ENCODE measurements around the gene ZNF462.
"Not testable (repeated sequence)": the region's sequence is repeated elsewhere in the genome, so short reads cannot be mapped to it uniquely, and the experiment has no call there.

ZNF462 gene

GRCh38 chr9:106846307-106846706 lies 16.7 kb upstream of the ZNF462 start:
- Histone ChIP-seq H2AFZ (ENCODE audit: low read depth, low read length) (no peak overlapping the region), H3K4me3 (ENCODE audit: low read length) (no peak overlapping the region), H3K27me3 (ENCODE audit: insufficient read depth, low read length) (no peaks in the 10 kb centered on the region), H3K36me3 (ENCODE audit: insufficient read depth, low read length) (no peaks in the 10 kb centered on the region), H3K4me1 (ENCODE audit: insufficient read depth, low read length) (no peaks in the 10 kb centered on the region), H3K9me3 (ENCODE audit: low read length) (no peaks in the 10 kb centered on the region)

DNA sequence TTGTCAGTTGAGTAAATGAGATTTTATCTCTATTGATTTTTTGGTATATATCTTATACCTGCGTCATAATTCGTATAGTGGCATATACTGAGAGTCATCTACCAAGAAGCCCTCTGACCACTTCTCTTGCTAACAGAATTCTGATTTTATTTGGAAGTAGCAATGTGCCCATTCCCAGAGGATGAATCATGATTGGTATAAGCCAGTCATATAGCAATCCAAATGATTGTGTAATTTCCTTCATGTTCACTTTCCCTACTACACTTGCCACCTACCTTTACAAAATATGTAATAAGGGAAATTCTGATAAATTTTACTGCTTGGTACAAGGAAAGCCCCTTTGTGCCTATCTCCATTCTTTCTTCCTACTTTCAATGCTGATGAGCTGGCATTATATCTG lies 16.1 kb upstream of the ZNF462 start:
- Histone ChIP-seq H2AFZ (ENCODE audit: low read depth, low read length) (no peak overlapping the region), H3K9me3 (ENCODE audit: low read length) (no peaks in the 10 kb centered on the region), H3K4me3 (ENCODE audit: low read length) (no peak overlapping the region), H3K27me3 (ENCODE audit: insufficient read depth, low read length) (no peaks in the 10 kb centered on the region), H3K36me3 (ENCODE audit: insufficient read depth, low read length) (no peaks in the 10 kb centered on the region), H3K4me1 (ENCODE audit: insufficient read depth, low read length) (no peaks in the 10 kb centered on the region)

GRCh38 chr9:106851640-106852039 lies 11.3 kb upstream of the ZNF462 start:
- not testable (repeated sequence) for H3K36me3 ChIP-seq (ENCODE audit: insufficient read depth, low read length); H3K9me3 ChIP-seq (ENCODE audit: low read length); H3K4me3 ChIP-seq (ENCODE audit: low read length); H3K4me1 ChIP-seq (ENCODE audit: insufficient read depth, low read length); H2AFZ ChIP-seq (ENCODE audit: low read depth, low read length); H3K27me3 ChIP-seq (ENCODE audit: insufficient read depth, low read length)

- H3K36me3 ChIP-seq (ENCODE audit: insufficient read depth, low read length) = no peaks in the 10 kb centered on the region
- peaks cover 3% of the 10 kb centered on the region for H3K9me3 ChIP-seq (ENCODE audit: low read length)
- H3K27me3 ChIP-seq (ENCODE audit: insufficient read depth, low read length) = no peaks in the 10 kb centered on the region
- H3K4me1 ChIP-seq (ENCODE audit: insufficient read depth, low read length) = peaks cover 2% of the 10 kb centered on the region
- no peak overlapping the region for H3K4me3 ChIP-seq (ENCODE audit: low read length)
- no peak overlapping the region for H2AFZ ChIP-seq (ENCODE audit: low read depth, low read length)
These were observed 5.0 kb upstream of the ZNF462 start for GRCh38 chr9:106857811-106858470.

DNA sequence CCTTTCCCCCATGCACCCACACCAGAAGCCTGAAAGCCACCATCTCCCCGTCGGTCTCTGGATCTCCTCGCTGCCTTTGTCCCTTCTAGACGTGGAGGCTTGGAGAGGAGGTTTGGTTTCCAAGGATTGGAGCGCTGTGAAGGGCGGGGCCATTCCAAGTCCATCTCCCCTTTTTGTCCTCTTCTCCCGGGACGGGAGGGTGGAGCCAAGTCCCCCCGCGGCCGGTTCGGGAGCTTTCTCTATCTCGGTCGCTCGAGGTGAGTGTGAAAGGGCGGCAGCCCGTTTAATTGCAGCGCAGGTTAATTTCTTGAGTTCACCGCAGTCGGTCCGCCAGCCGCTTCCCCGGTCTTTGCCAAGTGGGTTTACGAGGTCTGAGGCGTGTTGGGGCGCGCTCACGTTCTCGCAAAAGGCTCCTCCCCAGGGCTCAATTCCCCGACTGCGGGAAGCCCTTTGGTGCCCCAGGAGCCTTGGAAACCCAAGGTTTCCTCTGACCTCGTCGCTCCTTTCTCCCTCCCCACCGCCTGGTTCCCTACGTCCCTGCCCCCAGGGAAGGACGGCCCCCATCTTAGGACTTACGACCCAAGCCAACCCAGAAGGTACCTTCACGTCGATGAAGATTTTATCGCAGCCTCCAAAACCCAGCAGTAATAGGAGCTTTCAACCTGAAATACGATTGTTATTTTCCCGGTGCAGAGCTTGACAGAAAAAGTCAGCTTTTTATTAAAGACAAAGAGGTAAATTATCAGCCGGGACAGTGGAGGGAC lies 2.8 kb upstream of the ZNF462 start:
- no peaks in the 10 kb centered on the region for H3K27me3 ChIP-seq (ENCODE audit: insufficient read depth, low read length)
- H2AFZ ChIP-seq (ENCODE audit: low read depth, low read length) = no peak overlapping the region
- peaks cover 3% of the 10 kb centered on the region for H3K9me3 ChIP-seq (ENCODE audit: low read length)
- H3K4me1 ChIP-seq (ENCODE audit: insufficient read depth, low read length) = peaks cover 8% of the 10 kb centered on the region
- peak overlapping the region; percentile 96 for H3K4me3 ChIP-seq (ENCODE audit: low read length)
- H3K36me3 ChIP-seq (ENCODE audit: insufficient read depth, low read length) = no peaks in the 10 kb centered on the region

DNA sequence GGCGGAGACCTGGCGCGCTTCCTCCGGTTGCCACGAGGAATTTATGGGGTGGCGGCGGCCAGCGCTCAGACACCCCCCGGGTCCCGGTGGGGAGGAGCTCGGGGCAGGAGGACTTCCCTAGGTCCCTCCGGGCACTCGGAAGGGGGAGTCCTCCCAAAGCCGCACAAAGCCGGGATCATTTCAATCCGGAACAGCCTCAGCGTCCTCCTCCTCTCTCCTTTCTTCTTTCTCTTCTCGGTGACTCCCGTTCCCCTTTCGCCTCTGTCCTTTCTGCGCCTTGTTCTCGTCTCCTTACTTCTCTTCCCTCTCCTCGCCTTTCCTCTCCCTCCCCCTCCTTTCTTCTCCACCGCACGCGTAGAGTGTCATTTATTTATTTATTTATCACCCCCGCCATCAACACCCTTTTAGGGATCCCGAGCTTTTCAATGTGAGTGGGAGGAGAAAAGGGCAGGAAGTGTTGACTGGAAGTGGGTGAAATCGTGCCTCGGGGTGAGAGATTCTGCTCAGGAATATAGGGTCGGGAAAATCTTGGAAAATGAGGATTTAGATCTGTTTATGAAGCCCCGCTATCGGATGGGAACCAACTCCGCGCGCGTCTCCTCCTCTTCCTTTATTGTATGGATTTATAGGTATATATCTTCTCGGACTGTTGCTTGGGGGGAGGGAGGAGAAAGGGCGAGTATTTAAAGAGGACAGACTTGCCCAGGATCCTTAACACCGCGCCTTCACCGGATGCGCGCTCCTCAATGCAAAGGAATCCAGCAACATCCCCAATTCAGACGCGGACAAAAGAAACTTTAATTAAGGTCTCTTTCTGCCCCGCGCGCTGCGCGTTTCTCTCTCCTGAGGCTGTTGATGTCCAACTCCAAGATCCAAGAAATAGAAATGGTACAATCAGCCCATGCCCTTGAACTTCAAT lies 2.0 kb upstream of the ZNF462 start:
- Histone ChIP-seq H2AFZ (ENCODE audit: low read depth, low read length) (peak overlapping the region; percentile 59), H3K4me1 (ENCODE audit: insufficient read depth, low read length) (peaks cover 16% of the 10 kb centered on the region), H3K36me3 (ENCODE audit: insufficient read depth, low read length) (no peaks in the 10 kb centered on the region), H3K27me3 (ENCODE audit: insufficient read depth, low read length) (no peaks in the 10 kb centered on the region), H3K9me3 (ENCODE audit: low read length) (peaks cover 3% of the 10 kb centered on the region), H3K4me3 (ENCODE audit: low read length) (peak overlapping the region; percentile 96)

DNA sequence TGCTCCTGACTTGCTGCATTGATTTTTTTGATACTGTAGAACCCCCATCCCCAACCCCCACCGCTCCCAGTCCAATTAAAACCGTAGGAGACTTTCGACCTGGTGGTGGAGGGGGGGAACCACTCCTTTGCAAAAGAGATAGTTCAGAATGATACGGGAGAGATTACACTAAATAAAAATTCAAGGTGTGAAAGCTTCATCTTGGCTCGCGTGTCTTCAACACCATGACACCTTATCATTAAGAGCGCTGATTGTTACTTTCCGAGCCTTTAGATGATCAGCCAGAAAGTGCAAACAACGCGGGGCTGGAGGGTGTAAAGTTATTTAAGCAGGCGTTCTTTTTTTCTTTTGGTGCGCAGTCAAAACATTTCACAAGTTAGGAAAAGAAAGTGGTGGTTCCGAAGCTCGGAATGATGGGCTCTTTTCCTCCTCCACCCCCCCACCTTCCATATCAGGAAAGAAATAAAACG lies 1.3 kb upstream of the ZNF462 start:
- Histone ChIP-seq H3K36me3 (ENCODE audit: insufficient read depth, low read length) (peaks cover 3% of the 10 kb centered on the region), H2AFZ (ENCODE audit: low read depth, low read length) (peak overlapping the region; percentile 50), H3K27me3 (ENCODE audit: insufficient read depth, low read length) (no peaks in the 10 kb centered on the region), H3K4me1 (ENCODE audit: insufficient read depth, low read length) (peaks cover 20% of the 10 kb centered on the region), H3K4me3 (ENCODE audit: low read length) (peak overlapping the region; percentile 96), H3K9me3 (ENCODE audit: low read length) (peaks cover 3% of the 10 kb centered on the region)

- H3K27me3 ChIP-seq (ENCODE audit: insufficient read depth, low read length) = no peaks in the 10 kb centered on the region
- peak overlapping the region; percentile 50 for H2AFZ ChIP-seq (ENCODE audit: low read depth, low read length)
- H3K4me3 ChIP-seq (ENCODE audit: low read length) = peak overlapping the region; percentile 96
- peaks cover 3% of the 10 kb centered on the region for H3K9me3 ChIP-seq (ENCODE audit: low read length)
- H3K36me3 ChIP-seq (ENCODE audit: insufficient read depth, low read length) = peaks cover 9% of the 10 kb centered on the region
- peaks cover 20% of the 10 kb centered on the region for H3K4me1 ChIP-seq (ENCODE audit: insufficient read depth, low read length)
These were observed 701 bp upstream of the ZNF462 start for GRCh38 chr9:106862110-106862820.

DNA sequence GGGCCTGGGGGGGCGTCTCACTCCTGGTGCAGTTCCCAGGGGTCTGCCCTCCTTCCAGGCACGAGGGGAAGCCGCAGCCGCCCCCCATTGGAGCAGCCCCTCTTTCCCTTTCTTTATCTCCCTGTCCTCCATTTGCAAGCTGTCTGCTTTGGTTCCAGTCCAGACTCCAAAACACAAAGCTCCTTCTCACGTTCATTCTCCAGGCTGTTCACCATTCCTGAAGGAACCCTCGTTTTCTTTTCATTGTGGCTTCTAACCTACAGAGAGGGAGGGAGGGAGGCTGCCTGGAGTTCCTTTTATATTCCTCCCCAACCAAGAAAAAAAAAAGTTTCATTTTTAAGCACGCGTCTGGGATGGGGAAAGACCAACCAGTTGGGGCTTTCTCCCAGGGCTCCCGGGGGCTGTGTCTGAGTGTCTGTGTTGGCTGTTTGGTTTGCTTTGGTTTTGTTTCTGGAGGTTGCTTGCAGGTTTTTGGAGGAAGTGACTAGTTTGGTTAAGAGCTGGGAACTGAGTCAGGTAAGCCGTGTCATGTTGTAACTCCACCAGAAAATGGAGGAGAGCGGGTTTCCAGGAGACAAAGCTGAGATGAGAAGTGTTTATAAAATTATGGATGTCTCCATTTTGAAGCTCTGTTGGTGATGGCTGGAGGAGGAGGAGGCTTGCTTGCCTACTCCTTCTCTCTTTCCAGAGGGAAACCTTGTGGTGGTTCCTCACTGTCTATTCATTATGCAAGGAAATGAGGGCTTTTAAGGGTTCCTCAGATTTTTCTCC lies 1.6 kb downstream of the ZNF462 start:
- Histone ChIP-seq H3K9me3 (ENCODE audit: low read length) (peaks cover 3% of the 10 kb centered on the region), H3K4me3 (ENCODE audit: low read length) (peak overlapping the region; percentile 96), H3K4me1 (ENCODE audit: insufficient read depth, low read length) (peaks cover 20% of the 10 kb centered on the region), H2AFZ (ENCODE audit: low read depth, low read length) (no peak overlapping the region), H3K36me3 (ENCODE audit: insufficient read depth, low read length) (peaks cover 17% of the 10 kb centered on the region), H3K27me3 (ENCODE audit: insufficient read depth, low read length) (no peaks in the 10 kb centered on the region)

GRCh38 chr9:106866243-106866642 lies 3.3 kb downstream of the ZNF462 start:
- peak overlapping the region; percentile 96 for H3K4me3 ChIP-seq (ENCODE audit: low read length)
- H3K36me3 ChIP-seq (ENCODE audit: insufficient read depth, low read length) = peaks cover 27% of the 10 kb centered on the region
- no peaks in the 10 kb centered on the region for H3K27me3 ChIP-seq (ENCODE audit: insufficient read depth, low read length)
- H3K9me3 ChIP-seq (ENCODE audit: low read length) = no peaks in the 10 kb centered on the region
- H2AFZ ChIP-seq (ENCODE audit: low read depth, low read length) = no peak overlapping the region
- H3K4me1 ChIP-seq (ENCODE audit: insufficient read depth, low read length) = peaks cover 20% of the 10 kb centered on the region

DNA sequence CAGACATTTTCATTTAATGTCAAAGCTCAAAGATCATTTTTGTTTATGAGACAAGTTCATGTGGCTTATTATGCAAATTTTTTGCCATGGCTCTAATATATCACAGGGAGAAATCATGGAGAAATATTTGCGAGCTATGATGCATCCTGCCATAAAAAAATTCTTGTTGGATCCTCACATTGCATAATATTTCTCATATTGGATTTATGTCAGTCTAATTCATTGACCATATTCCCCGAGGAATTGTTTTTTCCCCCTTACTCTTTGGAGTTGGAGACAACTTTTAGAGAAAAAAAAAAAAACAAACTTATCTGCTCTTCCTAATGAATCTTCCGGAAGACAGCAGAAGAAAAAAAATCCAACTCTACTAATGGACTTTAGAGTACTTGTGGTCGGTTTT lies 4.3 kb downstream of the ZNF462 start:
- peaks cover 18% of the 10 kb centered on the region for H3K4me1 ChIP-seq (ENCODE audit: insufficient read depth, low read length)
- no peaks in the 10 kb centered on the region for H3K27me3 ChIP-seq (ENCODE audit: insufficient read depth, low read length)
- no peaks in the 10 kb centered on the region for H3K9me3 ChIP-seq (ENCODE audit: low read length)
- H3K4me3 ChIP-seq (ENCODE audit: low read length) = no peak overlapping the region
- no peak overlapping the region for H2AFZ ChIP-seq (ENCODE audit: low read depth, low read length)
- H3K36me3 ChIP-seq (ENCODE audit: insufficient read depth, low read length) = peaks cover 31% of the 10 kb centered on the region

- H3K36me3 ChIP-seq (ENCODE audit: insufficient read depth, low read length) = peaks cover 31% of the 10 kb centered on the region
- peaks cover 18% of the 10 kb centered on the region for H3K4me1 ChIP-seq (ENCODE audit: insufficient read depth, low read length)
- no peak overlapping the region for H3K4me3 ChIP-seq (ENCODE audit: low read length)
- H3K9me3 ChIP-seq (ENCODE audit: low read length) = no peaks in the 10 kb centered on the region
- no peak overlapping the region for H2AFZ ChIP-seq (ENCODE audit: low read depth, low read length)
- no peaks in the 10 kb centered on the region for H3K27me3 ChIP-seq (ENCODE audit: insufficient read depth, low read length)
These were observed 5.1 kb downstream of the ZNF462 start for GRCh38 chr9:106868087-106868486.
